Mucosa of gallbladder (tissue), 1 donor: ENCODE data around the gene SAT1. TPM values are rescaled to one million over a fixed set of nuclear protein-coding genes. Genes with fewer than 3 reads are reported as not detected.

Source experiments
- DNase-seq: peaks from one replicate; pipeline ENCODE4 v3.0.0-alpha.2; 2020; ENCODE audit warnings: low spot score
- total RNA-seq: library from RNA; stranded (reverse); gene quantifications from one replicate; pipeline ENCODE4 v1.2.1, GENCODE V29; 2021
- donor health status: DM: no; HTN: no; CAD: no.

Gene SAT1
- total RNA-seq, 1 donor from 2014 or later = 303 TPM

DNA sequence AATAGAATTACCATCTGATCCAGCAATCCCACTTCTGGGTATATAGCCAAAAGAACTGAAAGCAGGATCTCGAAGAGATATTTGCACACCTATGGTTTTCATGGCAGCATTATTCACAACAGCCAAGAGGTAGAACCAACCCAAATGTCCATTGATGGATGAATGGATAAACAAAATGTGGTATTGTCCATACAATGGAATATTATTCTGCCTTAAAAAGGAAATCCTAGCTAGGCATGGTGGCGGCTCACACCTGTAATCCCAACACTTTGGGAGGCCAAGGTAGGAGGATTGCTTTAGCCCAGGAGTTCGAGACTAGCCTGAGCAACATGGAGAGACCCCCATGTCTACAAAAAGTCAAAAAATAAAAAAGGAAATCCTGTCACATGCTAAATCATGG is 27.3 kb downstream of the SAT1 start:
- DNase-seq = no peak

DNA sequence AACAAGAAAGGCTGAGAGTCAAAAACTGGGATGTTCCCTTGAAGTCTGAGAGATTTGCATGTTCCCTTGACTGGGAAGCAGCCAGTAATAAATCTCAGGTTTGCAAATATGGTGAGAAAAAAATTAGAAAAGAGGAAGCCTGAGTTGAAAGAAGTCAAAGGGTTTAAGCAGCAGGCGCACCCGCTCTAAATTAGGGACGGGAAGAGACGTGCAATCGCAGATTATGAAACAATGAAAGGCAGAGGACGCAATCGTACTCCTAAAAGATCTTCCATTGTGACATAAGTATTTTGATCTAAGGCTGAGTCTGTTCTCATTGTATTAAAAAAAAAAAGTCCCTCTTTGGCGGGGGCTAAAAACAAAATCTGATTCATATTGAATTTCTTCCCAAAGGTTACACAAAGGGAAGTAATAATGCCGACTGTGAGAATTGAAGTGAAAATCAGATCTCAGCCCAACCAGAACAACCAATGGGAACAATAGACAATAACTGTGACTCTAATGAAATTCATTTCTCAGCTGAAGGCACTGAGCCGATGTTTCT is 28.2 kb downstream of the SAT1 start:
- no peak for DNase-seq

- DNase-seq = no peak
Measured at GRCh38 chrX:23811656-23812055, 28.7 kb downstream of the SAT1 start.

DNA sequence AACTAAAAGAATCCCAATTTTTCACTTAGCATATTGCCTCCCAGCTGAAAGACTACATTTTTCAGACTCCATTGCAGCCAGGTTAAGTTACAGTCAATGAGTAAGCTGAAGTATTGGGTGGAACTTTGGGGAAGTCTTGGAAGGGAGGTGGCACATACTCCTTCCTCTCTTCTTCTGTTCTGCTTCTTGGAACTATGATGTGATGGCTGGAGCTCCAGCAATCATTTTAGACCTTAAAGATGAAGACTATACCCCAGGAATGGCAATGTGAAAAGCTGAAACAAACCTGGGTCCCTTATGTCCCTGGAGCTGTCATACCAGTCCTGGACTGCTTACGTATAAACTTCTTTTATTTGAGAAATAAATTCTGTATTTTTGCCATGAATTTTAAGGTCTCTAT is 30.8 kb downstream of the SAT1 start:
- no peak for DNase-seq

DNA sequence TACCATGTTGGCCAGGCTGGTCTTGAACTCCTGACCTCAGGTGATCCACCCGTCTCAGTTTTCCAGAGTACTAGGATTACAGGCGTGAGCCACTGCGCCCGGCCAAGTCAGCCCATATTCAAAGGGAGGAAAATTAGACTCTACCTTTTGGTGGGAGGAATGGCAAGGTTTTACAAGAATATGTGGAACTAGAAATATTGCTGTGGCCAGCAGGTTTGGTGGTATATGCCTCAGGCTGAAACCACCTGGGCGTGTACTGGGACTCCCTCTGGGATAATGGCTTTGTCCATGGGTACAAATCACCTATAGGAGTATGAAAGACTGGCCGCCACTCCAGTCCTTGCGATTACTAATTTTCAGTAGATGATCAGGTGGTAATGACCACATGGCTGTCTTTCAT is 32.4 kb downstream of the SAT1 start:
- no peak for DNase-seq

DNA sequence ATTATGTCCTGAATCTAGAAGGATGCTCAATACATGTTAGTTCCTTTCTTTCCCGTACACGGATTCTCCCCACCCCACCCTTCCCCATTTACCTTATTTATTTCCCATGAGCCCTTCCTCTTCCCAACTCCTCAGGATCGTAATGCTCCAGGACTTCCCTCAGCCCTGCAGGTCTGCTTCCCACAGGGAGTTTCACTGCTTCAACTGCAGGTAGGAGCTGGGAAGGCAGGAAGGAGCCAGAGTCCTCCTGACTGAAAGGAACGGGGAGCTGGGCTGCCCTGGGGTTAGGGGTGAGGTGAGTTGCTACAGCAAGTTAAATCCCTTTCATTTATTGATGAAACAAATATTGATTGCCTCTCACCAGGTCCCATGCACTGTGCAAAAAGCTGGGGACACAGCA is 33.2 kb downstream of the SAT1 start:
- no peak for DNase-seq

GRCh38 chrX:23817979-23818336 is 35.0 kb downstream of the SAT1 start:
- DNase-seq = no peak

DNA sequence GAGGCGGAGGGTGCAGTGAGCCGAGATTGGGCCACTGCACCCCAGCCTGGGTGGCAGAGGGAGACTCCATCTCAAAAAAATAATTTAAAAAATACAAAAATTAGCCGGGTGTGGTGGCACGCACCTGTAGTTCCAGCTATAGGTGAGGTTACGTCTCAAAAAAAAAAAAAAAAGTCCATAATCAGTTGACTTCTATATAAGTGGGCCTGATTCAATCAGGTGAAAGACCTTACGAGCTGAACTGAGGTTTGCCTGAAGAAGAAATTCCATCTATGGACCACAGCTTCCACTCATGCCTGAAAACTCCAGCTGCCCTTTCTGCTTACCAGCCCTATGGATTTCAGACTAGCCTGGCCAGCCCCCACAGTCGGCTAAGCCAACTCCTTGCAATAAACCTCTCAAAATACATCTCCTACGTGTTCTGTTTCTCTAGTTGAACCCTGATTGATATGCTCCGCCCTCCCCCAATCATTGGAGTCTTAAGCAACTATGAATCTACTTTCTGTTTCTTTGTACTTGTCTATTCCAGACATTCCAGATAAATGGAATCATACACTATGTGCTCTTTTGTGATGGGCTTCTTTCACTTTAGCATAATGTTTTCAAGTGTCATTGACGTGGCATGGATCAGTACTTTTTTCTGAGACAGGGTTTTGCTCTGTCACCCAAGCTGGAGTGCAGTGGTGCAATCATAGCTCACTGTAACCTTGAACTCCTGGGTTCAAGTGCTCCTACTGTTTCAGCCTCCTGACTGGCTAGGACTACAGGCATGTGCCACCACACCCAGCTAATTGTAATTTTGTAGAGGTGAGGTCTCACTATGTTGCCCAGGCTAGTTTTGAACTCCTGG is 36.6 kb downstream of the SAT1 start:
- no peak for DNase-seq

- DNase-seq = no peak
Measured at GRCh38 chrX:23820235-23820782, 37.3 kb downstream of the SAT1 start.

DNA sequence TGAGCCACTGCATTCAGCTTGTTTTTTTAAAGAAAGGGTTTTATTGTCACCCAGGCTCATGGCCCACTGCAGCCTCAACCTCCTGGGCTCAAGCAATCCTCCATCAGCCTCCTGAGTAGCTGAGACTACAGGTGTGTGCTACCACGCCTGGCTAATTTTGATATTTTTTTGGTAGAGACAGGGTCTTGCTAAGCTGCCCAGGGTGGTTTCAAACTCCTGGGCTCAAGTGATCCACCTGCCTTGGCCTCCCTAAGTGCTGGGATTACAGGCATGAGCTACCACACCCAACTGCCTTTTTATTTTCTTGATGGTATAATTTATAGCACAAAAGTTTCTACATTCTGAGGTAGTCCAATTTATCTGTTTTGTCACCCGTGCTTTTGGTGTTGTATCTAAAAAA is 38.9 kb downstream of the SAT1 start:
- no peak for DNase-seq

DNA sequence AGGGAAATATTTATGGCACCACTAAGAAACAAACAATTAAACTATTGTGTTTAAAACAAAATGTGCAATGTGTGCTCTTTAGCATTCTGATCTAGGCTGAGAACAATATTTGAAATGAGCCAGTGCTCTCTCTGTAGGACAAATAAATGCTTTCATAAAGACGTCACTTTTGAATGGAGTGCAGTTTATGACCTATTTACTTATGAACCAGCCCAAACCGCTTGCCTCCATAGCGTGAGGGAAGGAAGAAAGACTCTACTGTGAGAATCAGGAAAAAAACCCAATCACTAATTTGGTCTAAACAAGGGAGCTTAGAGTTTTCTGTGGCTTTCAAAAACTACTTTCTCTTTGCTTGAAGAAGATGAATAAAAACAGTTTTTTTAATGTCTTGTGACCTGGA is 39.4 kb downstream of the SAT1 start:
- no peak for DNase-seq

- DNase-seq = no peak
Measured at GRCh38 chrX:23822841-23823240, 39.9 kb downstream of the SAT1 start.

DNA sequence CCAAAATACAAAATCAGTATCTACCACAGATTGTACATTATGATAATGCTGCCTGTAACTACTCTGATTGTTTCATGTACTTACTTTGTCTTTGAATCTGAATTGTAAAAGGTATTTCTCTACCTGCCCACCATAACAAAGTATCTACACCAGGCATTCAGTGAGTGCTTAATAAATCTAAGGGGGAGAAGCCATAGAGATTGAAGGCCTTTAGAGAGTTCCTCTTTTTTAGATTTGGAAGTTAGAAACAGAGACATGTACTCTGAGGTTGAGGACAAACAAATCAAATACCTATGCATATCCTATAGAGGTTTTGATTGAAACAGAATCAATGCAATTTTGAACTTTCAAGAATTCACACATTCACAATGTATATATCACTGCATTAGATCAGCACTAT is 42.7 kb downstream of the SAT1 start:
- DNase-seq = no peak

DNA sequence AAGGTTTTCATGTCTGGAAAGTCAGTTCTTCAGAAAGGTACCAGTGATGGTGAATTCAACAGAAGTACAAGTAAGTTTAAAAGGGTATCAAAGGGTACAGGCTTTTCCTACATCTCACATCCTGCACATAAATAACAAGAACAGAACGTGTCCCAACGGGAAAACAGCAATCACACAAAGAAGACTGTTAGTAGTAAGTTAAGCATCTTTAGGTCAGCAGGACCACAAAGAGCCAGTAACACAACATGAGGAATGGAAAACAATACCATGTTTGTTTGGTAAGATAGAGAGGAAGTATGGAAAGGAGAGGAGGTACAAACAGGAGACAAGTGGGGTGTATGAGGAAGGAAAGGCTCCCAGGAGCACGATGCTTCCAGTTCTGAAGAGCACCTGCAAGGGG is 43.2 kb downstream of the SAT1 start:
- no peak for DNase-seq

- DNase-seq = no peak
Measured at GRCh38 chrX:23826653-23827052, 43.7 kb downstream of the SAT1 start.

- no peak for DNase-seq
Measured at GRCh38 chrX:23828881-23829280, 45.9 kb downstream of the SAT1 start.

- DNase-seq = no peak
Measured at GRCh38 chrX:23832721-23833120, 49.7 kb downstream of the SAT1 start.

Other genes with a start within 250 kb of the SAT1 start
- 77.5 TPM for gene PRDX4, start 115.7 kb upstream of the SAT1 start, total RNA-seq
- gene ACOT9, start 39.9 kb upstream of the SAT1 start, total RNA-seq = 30.6 TPM
- 26.2 TPM for gene APOO, start 124.8 kb downstream of the SAT1 start, total RNA-seq
- not detected for gene CXorf58, start 124.8 kb downstream of the SAT1 start, total RNA-seq
- gene KLHL15, start 244.0 kb downstream of the SAT1 start, total RNA-seq = 6.2 TPM